ENCODE measurements around the gene GBGT1.

GRCh38 chr9:133186736-133187135, 23.0 kb upstream of the GBGT1 start:
- TF ChIP-seq EZH2phosphoT487 (IDR thresholded peaks at IDR 0.05; ENCODE audit: borderline replicate concordance, low read length): no peak
- TF ChIP-seq CTCF (conservative IDR thresholded peaks at IDR 0.05; ENCODE audit: low read depth, low read length): no peak
- no peak for TF ChIP-seq EZH2 (IDR thresholded peaks at IDR 0.05; ENCODE audit: low read length, unreplicated experiment)
